K562 (cell line): ENCODE results near the gene KLHL29. TPM values are rescaled to one million over a fixed set of nuclear protein-coding genes. Genes with fewer than 3 reads are reported as not detected.

Experiments
- ATAC-seq: fragments of 200-7000 bp; cut with Tn5 transposase; 3 replicates; pipeline ENCODE4 v1.9.1; 2020; ENCODE audit warnings: moderate library complexity
- BruUV-seq: library from RNA; stranded (reverse); fragments of 400-500 nt; replicated peaks from 2 replicates; lab custom pipeline; 2021; lab: Mats Ljungman, UMichigan
- CTCF ChIA-PET: fragments of 300-600 bp; formaldehyde crosslinking; extraction: SDS; loops from one replicate; lab custom pipeline; 2021; ENCODE audit warnings: low intra/inter-chr PET ratio; lab: Yijun Ruan, JAX
- POLR2A ChIA-PET: fragments of 300-600, 350-650 bp; sonication (Branson Sonifier 250); formaldehyde crosslinking; extraction: SDS; loops from one replicate; lab custom pipeline; 2021; ENCODE audit warnings: antibody characterized with exemption, inconsistent platforms; lab: Yijun Ruan, JAX
- DNase-seq, 4 experiments: peaks; one replicate each; pipeline versions ENCODE4 v3.0.0 to v3.0.0-alpha.2; 2011 to 2018; ENCODE audit warnings: low spot score in 3 of 4, mixed read lengths in 3 of 4; ENCODE audit errors: extremely low read depth in 1 of 4
- FAIRE-seq: peaks from 2 replicates; lab custom pipeline; 2011; peaks lifted over from hg19 to GRCh38; lab: Jason Lieb, UNC
- H2AFZ ChIP-seq: 2 replicates; pipeline ENCODE4 v1.6.0; 2011; ENCODE audit warnings: low read depth, low read length, control low read depth, inconsistent platforms
- H3K27ac ChIP-seq: fragments of 200-600 bp; 3 replicates; pipeline ENCODE4 v1.8.0; 2011; ENCODE audit warnings: low read depth, mild to moderate bottlenecking, control low read depth, inconsistent platforms, low read length, moderate library complexity, mixed read lengths; ENCODE audit errors: extremely low read depth
- H3K27me3 ChIP-seq, 2 experiments: fragments of 300-600 bp in 1 of 2; 2 replicates in 1 of 2; 3 replicates in 1 of 2; pipeline versions ENCODE4 v1.6.0 to v1.8.0; 2011; ENCODE audit warnings: inconsistent platforms in 2 of 2, low read length in 2 of 2, mild to moderate bottlenecking in 1 of 2, mixed read lengths in 1 of 2, moderate library complexity in 1 of 2; ENCODE audit not compliant: control insufficient read depth in 2 of 2, insufficient read depth in 2 of 2
- H3K36me3 ChIP-seq: fragments of 300-600 bp; 3 replicates; pipeline ENCODE4 v1.8.0; 2011; ENCODE audit warnings: mild to moderate bottlenecking, low read length, inconsistent platforms; ENCODE audit not compliant: control insufficient read depth, insufficient read depth
- H3K4me1 ChIP-seq, 2 experiments: fragments of 200-600 bp in 1 of 2; replicated peaks in 1 of 2; 2 replicates in 1 of 2; 3 replicates in 1 of 2; pipeline versions ENCODE4 v1.5.1 to v1.8.0; 2011; ENCODE audit warnings: inconsistent platforms in 2 of 2, low read length in 2 of 2, mild to moderate bottlenecking in 1 of 2, mixed read lengths in 1 of 2, moderate library complexity in 1 of 2; ENCODE audit not compliant: control insufficient read depth in 2 of 2, insufficient read depth in 2 of 2
- H3K4me2 ChIP-seq: 2 replicates; pipeline ENCODE4 v1.6.1; 2011; ENCODE audit warnings: low read length, control low read depth, inconsistent platforms, mixed read lengths; ENCODE audit not compliant: insufficient read depth
- H3K4me3 ChIP-seq: fragments of 200-600 bp; sonication (generic), shearing (Covaris generic); 2 replicates; pipeline ENCODE4 v1.5.1; 2016; ENCODE audit warnings: control low read depth, inconsistent platforms
- H3K79me2 ChIP-seq: fragments of 200-600 bp; 3 replicates; pipeline ENCODE4 v1.8.0; 2011; ENCODE audit warnings: low read length, inconsistent platforms; ENCODE audit not compliant: control insufficient read depth, insufficient read depth
- H3K9ac ChIP-seq, 2 experiments: 2 replicates each; pipeline versions ENCODE4 v1.6.0 to v1.6.1; 2011; ENCODE audit warnings: low read depth in 2 of 2, low read length in 2 of 2, control low read depth in 1 of 2, inconsistent platforms in 1 of 2, mild to moderate bottlenecking in 1 of 2, mixed read lengths in 1 of 2; ENCODE audit not compliant: insufficient read depth in 1 of 2
- H3K9me1 ChIP-seq: one replicate; pipeline ENCODE4 v1.6.0; 2011; ENCODE audit warnings: inconsistent platforms, mild to moderate bottlenecking, low read length, moderate library complexity; ENCODE audit not compliant: control insufficient read depth, insufficient read depth
- H3K9me3 ChIP-seq: replicated peaks from 2 replicates; pipeline ENCODE4 v1.5.1; 2011; ENCODE audit warnings: low read depth, low read length, inconsistent platforms; ENCODE audit not compliant: control insufficient read depth, insufficient read depth
- H4K20me1 ChIP-seq: replicated peaks from 2 replicates; pipeline ENCODE4 v1.6.1; 2011; ENCODE audit warnings: low read length, inconsistent platforms, mixed read lengths; ENCODE audit not compliant: control insufficient read depth, insufficient read depth
- BCOR ChIP-seq: fragments of 450-650 bp; IDR thresholded peaks from 2 replicates; pipeline ENCODE4 v1.6.1; 2016
- CREB1 ChIP-seq, 2 experiments: sonication (generic) in 1 of 2; formaldehyde crosslinking in 1 of 2; IDR thresholded peaks; 2 replicates each; pipeline versions ENCODE4 v1.6.1 to v1.8.0; 2012 to 2022; ENCODE audit warnings: inconsistent platforms in 1 of 2, mild to moderate bottlenecking in 1 of 2, missing genetic modification reagents in 1 of 2, moderate library complexity in 1 of 2
- L3MBTL2 ChIP-seq: fragments of 450-650 bp; IDR thresholded peaks from 2 replicates; pipeline ENCODE4 v1.6.1; 2016; ENCODE audit warnings: mild to moderate bottlenecking, moderate library complexity
- LCOR ChIP-seq: sonication (generic); formaldehyde crosslinking; IDR thresholded peaks from 2 replicates; pipeline ENCODE4 v1.8.0; 2022; ENCODE audit warnings: mild to moderate bottlenecking, missing genetic modification reagents
- RBFOX2 ChIP-seq: fragments of 200-400 bp; formaldehyde crosslinking; IDR thresholded peaks from 2 replicates; pipeline ENCODE4 v1.6.1; 2017; ENCODE audit warnings: low read depth, mild to moderate bottlenecking, low read length, moderate library complexity
- SMAD2 ChIP-seq: fragments of 150-350 bp; IDR thresholded peaks from 2 replicates; pipeline ENCODE4 v1.6.1; 2014; ENCODE audit warnings: low read depth, mild to moderate bottlenecking, low read length
- STAT5A ChIP-seq: IDR thresholded peaks from 2 replicates; pipeline ENCODE4 v1.6.1; 2012; ENCODE audit warnings: low read length, inconsistent platforms, borderline replicate concordance
- TRIM28 ChIP-seq: fragments of 450-650 bp; IDR thresholded peaks from 2 replicates; pipeline ENCODE4 v1.6.1; 2017
- WGBS: fragments of 100-300 bp; shearing (Covaris generic); methylation state at CpG from one replicate; pipeline ENCODE4 v1.1.6; 2016; ENCODE audit warnings: low coverage, mixed read lengths; ENCODE audit not compliant: insufficient coverage; ENCODE audit errors: missing lambda C conversion rate; 5-methylcytosine and 5-hydroxymethylcytosine counted together
- in situ Hi-C: fragments of 300-500 bp; cut with MboI; formaldehyde crosslinking; loops from 4 replicates; pipeline ENCODE4 v1.15.0; 2018; ENCODE audit warnings: inconsistent platforms, mixed read lengths
- intact Hi-C: fragments of 100-400 bp; cut with micrococcal nuclease; formaldehyde crosslinking; loops from 2 replicates; pipeline ENCODE4 v1.14.2; 2022
- polyA plus RNA-seq, 8 experiments: library from polyadenylated mRNA; depleted of rRNA in 4 of 8; stranded (reverse) in 5 of 8; unstranded in 3 of 8; fragments of >200 nt; fragmentation: Nextera tagmentation in 2 of 8; fragmentation: Illumina TruSeq in 1 of 8; extraction: Ambion mirVana in 2 of 8; extraction: Trizol in 1 of 8; gene quantifications; 2 replicates each; pipeline versions ENCODE4 v1.2.1 to v1.2.3, GENCODE V29; 2011 to 2014; ENCODE audit warnings: inconsistent platforms in 1 of 8, missing spikeins in 1 of 8
- total RNA-seq, 7 experiments: library from RNA; depleted of rRNA in 6 of 7; stranded (reverse); fragments of >200 nt in 6 of 7; fragmentation: Illumina TruSeq in 2 of 7; extraction: Trizol in 2 of 7; gene quantifications; 2 replicates each; pipeline versions ENCODE4 v1.2.1 to v1.2.3, GENCODE V29; 2011 to 2021; ENCODE audit warnings: low replicate concordance in 1 of 7
- TF ChIP-seq, protein P1 (sequence below): fragments of 250-450 bp; sonication (Bioruptor Pico); IDR thresholded peaks from 2 replicates; pipeline ENCODE4 v1.5.0; 2021
- TF ChIP-seq, protein P2 (sequence below), 2 experiments: IDR thresholded peaks; 2 replicates each; pipeline ENCODE4 v1.6.1; 2011; ENCODE audit warnings: borderline replicate concordance in 1 of 2, control low read depth in 1 of 2, low read depth in 1 of 2, low read length in 1 of 2, mild to moderate bottlenecking in 1 of 2, mixed read lengths in 1 of 2, moderate library complexity in 1 of 2; ENCODE audit not compliant: insufficient read depth in 1 of 2, insufficient read length in 1 of 2, poor library complexity in 1 of 2, severe bottlenecking in 1 of 2; ENCODE audit errors: extremely low read depth in 1 of 2
- TF ChIP-seq, protein P3 (sequence below): fragments of 250-450 bp; sonication (Bioruptor Pico); IDR thresholded peaks from 2 replicates; pipeline ENCODE4 v1.8.0; 2022; ENCODE audit warnings: inconsistent platforms
- TF ChIP-seq, protein P4 (sequence below), 2 experiments: fragments of 450-650 bp in 1 of 2; sonication (generic) in 1 of 2; formaldehyde crosslinking; conservative IDR thresholded peaks; 2 replicates each; pipeline versions ENCODE4 v1.4.0 to v1.8.1; 2020 to 2022; ENCODE audit warnings: mild to moderate bottlenecking in 1 of 2, missing genetic modification reagents in 1 of 2

Gene KLHL29
- total and polyA plus RNA-seq, 9 of the 15 experiments (the other 6 are each of a cell fraction or from before 2014, with no cell fraction given): 0.03 to 0.31 (median 0.08) TPM; not detected in 1

DNA sequence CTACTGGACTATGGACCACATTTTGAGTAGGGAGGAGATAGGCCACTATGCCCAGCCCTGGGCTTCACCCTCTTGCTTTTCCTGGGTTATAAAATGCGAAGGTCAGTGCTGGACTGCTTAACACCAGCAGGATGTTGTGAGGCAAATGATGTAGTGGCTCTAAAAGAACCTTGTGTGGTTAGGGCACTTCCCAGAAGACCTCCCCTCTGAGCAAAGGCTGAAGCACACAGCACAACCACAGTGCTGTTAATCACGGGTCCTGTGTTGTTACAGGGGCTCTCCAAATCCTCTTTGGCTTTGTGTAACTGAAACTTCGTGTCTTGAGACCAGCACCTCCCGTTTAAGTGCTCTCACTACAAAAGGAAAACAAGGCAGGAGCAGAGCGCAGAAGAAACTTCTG is 166.9 kb downstream of the KLHL29 start:
- Histone ChIP-seq H3K27ac (no peak overlapping the region), H3K4me2 (no peak overlapping the region), H3K4me3 (no peak overlapping the region), H3K9me3 (no peaks in the 10 kb centered on the region), H3K27me3 (peaks cover 22 to 91% of the 10 kb centered on the region in 2 experiments), H3K9ac (no peak overlapping the region), H3K36me3 (no peaks in the 10 kb centered on the region), H2AFZ (no peak overlapping the region), H3K79me2 (no peaks in the 10 kb centered on the region), H4K20me1 (peaks cover 7% of the 10 kb centered on the region; the same call in 1 of the 2 replicates), H3K9me1 (no peaks in the 10 kb centered on the region), H3K4me1 (peaks cover 0 to 5% of the 10 kb centered on the region in 2 experiments; a peak in 2 of 5 replicates)
- intact Hi-C loops (no loop called here), in situ Hi-C loops (no loop called here)
- TF ChIP-seq BCOR (no peak), SMAD2 (no peak)
- 3% methylated on average over 5 of the region's 5 CpGs for WGBS
- DNase-seq (no peak), FAIRE-seq (no peak), ATAC-seq (no peak)
- CTCF ChIA-PET: no interaction called here
- POLR2A ChIA-PET: no interaction called here
- no TSS peak for BruUV-seq

DNA sequence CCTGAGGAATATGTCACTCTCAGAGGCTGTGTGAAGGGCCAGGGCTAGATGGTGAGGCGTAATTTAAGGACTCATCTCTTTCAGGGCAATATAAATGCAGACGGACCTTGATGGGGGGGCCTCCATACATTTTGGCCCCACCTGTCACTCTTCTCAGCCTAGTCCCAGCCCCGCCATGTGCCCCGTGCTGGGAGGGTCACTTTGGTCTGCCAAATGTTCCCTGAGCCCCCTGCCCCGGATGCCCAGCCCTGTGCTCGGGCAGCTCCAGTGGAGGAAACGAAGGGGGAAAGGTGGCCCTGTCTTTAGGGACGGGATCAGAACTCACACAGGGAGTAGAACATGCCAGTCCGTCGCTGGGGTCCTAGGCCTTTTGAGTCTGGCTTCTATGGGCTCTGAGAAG is 168.6 kb downstream of the KLHL29 start:
- no peak overlapping the region for H3K9ac ChIP-seq
- 0% methylated on average over 7 of the region's 10 CpGs for WGBS
- H4K20me1 ChIP-seq: peaks cover 7% of the 10 kb centered on the region; the same call in 1 of the 2 replicates
- intact Hi-C loops (no loop called here), in situ Hi-C loops (no loop called here)
- no peaks in the 10 kb centered on the region for H3K9me3 ChIP-seq
- H3K4me2 ChIP-seq: no peak overlapping the region
- ATAC-seq (no peak), FAIRE-seq (no peak), DNase-seq (no peak)
- ChIA-PET CTCF (no interaction called here), POLR2A (no interaction called here)
- H3K27ac ChIP-seq: no peak overlapping the region
- no peaks in the 10 kb centered on the region for H3K79me2 ChIP-seq
- no peaks in the 10 kb centered on the region for H3K9me1 ChIP-seq
- BruUV-seq: no TSS peak
- no peak overlapping the region for H2AFZ ChIP-seq
- H3K4me3 ChIP-seq: no peak overlapping the region
- no peaks in the 10 kb centered on the region for H3K4me1 ChIP-seq
- H3K36me3 ChIP-seq: no peaks in the 10 kb centered on the region
- H3K27me3 ChIP-seq: peaks cover 24 to 88% of the 10 kb centered on the region in 2 experiments
- TF ChIP-seq CREB1 (IDR thresholded peaks at IDR 0.05) (no peak), CREB1 (CRISPR knock-in tag; IDR thresholded peaks at IDR 0.05) (no peak), L3MBTL2 (no peak), RBFOX2 (no peak), STAT5A (no peak), LCOR (CRISPR knock-in tag) (no peak), TRIM28 (no peak)
- TF ChIP-seq, protein P1, sequence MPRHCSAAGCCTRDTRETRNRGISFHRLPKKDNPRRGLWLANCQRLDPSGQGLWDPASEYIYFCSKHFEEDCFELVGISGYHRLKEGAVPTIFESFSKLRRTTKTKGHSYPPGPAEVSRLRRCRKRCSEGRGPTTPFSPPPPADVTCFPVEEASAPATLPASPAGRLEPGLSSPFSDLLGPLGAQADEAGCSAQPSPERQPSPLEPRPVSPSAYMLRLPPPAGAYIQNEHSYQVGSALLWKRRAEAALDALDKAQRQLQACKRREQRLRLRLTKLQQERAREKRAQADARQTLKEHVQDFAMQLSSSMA (CRISPR knock-in tag): no peak
- TF ChIP-seq, protein P2, sequence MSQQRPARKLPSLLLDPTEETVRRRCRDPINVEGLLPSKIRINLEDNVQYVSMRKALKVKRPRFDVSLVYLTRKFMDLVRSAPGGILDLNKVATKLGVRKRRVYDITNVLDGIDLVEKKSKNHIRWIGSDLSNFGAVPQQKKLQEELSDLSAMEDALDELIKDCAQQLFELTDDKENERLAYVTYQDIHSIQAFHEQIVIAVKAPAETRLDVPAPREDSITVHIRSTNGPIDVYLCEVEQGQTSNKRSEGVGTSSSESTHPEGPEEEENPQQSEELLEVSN (IDR thresholded peaks at IDR 0.05; ENCODE audit: borderline replicate concordance in 1 of 2, extremely low read depth in 1 of 2, insufficient read depth in 1 of 2, insufficient read length in 1 of 2, low read depth in 1 of 2, low read length in 1 of 2, poor library complexity in 1 of 2, severe bottlenecking in 1 of 2): no peak
- TF ChIP-seq, protein P3, sequence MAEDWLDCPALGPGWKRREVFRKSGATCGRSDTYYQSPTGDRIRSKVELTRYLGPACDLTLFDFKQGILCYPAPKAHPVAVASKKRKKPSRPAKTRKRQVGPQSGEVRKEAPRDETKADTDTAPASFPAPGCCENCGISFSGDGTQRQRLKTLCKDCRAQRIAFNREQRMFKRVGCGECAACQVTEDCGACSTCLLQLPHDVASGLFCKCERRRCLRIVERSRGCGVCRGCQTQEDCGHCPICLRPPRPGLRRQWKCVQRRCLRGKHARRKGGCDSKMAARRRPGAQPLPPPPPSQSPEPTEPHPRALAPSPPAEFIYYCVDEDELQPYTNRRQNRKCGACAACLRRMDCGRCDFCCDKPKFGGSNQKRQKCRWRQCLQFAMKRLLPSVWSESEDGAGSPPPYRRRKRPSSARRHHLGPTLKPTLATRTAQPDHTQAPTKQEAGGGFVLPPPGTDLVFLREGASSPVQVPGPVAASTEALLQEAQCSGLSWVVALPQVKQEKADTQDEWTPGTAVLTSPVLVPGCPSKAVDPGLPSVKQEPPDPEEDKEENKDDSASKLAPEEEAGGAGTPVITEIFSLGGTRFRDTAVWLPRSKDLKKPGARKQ: no peak
- TF ChIP-seq, protein P4, sequence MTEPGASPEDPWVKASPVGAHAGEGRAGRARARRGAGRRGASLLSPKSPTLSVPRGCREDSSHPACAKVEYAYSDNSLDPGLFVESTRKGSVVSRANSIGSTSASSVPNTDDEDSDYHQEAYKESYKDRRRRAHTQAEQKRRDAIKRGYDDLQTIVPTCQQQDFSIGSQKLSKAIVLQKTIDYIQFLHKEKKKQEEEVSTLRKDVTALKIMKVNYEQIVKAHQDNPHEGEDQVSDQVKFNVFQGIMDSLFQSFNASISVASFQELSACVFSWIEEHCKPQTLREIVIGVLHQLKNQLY (CRISPR knock-in tag; conservative IDR thresholded peaks at IDR 0.05): no peak
